Stomach smooth muscle (tissue), 2 donors: ENCODE measurements around the gene EXOC8.

Source experiments
- H3K27ac ChIP-seq: one replicate; pipeline ENCODE4 v1.7.0; 2013; ENCODE audit warnings: mild to moderate bottlenecking, low read length, inconsistent platforms
- H3K27me3 ChIP-seq, 2 donors: one replicate each; pipeline ENCODE4 v1.7.0; 2013; ENCODE audit warnings: low read length in 2 of 2; ENCODE audit not compliant: insufficient read depth in 2 of 2, control insufficient read depth in 1 of 2
- H3K36me3 ChIP-seq, 2 donors: one replicate each; pipeline ENCODE4 v1.7.0; 2013; ENCODE audit warnings: low read length in 2 of 2; ENCODE audit not compliant: control insufficient read depth in 2 of 2, insufficient read depth in 2 of 2
- H3K4me1 ChIP-seq: one replicate; pipeline ENCODE4 v1.7.0; 2013; ENCODE audit warnings: low read length; ENCODE audit not compliant: control insufficient read depth, insufficient read depth
- H3K4me3 ChIP-seq, 2 donors: one replicate each; pipeline ENCODE4 v1.7.0; 2013; ENCODE audit warnings: low read length in 2 of 2
- H3K9ac ChIP-seq, 2 donors: one replicate each; pipeline ENCODE4 v1.7.0; 2013; ENCODE audit warnings: low read length in 2 of 2, mild to moderate bottlenecking in 1 of 2
- H3K9me3 ChIP-seq, 2 donors: one replicate each; pipeline ENCODE4 v1.7.0; 2013; ENCODE audit warnings: low read length in 2 of 2; ENCODE audit not compliant: control insufficient read depth in 2 of 2
- donor health status: healthy.
- donor health status: Pancreatic carcinoma.

EXOC8 gene

GRCh38 chr1:231337472-231338269, at the start of gene EXOC8:
TSS of gene EXOC8 (minus strand) at chr1:231337852. CDS start at chr1:231337745, 107 bp downstream.
- Histone ChIP-seq H3K27me3 (no peaks in the 10 kb centered on the region), H3K4me1 (peaks cover 30% of the 10 kb centered on the region), H3K27ac (peak within 1 kb of the TSS; percentile 97), H3K9me3 (no peaks in the 10 kb centered on the region), H3K9ac (peak within 1 kb of the TSS; percentile 83 to 100), H3K4me3 (peak within 1 kb of the TSS; percentile 76 to 99), H3K36me3 (peaks cover 0 to 3% of the 10 kb centered on the region in 2 donors)

GRCh38 chr1:231386466-231386865, 48.8 kb upstream of the EXOC8 start:
- H3K4me3 ChIP-seq, result no peak overlapping the region
- H3K9me3 ChIP-seq, result no peaks in the 10 kb centered on the region
- no peak overlapping the region for H3K27ac ChIP-seq
- H3K9ac ChIP-seq, result no peak overlapping the region
- no peaks in the 10 kb centered on the region for H3K36me3 ChIP-seq
- H3K4me1 ChIP-seq, result peaks cover 2% of the 10 kb centered on the region
- no peaks in the 10 kb centered on the region for H3K27me3 ChIP-seq

- Histone ChIP-seq H3K27ac (no peak overlapping the region), H3K9me3 (no peaks in the 10 kb centered on the region), H3K9ac (no peak overlapping the region), H3K4me3 (no peak overlapping the region), H3K4me1 (peaks cover 2% of the 10 kb centered on the region), H3K36me3 (no peaks in the 10 kb centered on the region), H3K27me3 (no peaks in the 10 kb centered on the region)
Measured at GRCh38 chr1:231385416-231385748, 47.7 kb upstream of the EXOC8 start.

GRCh38 chr1:231384696-231385415, 47.2 kb upstream of the EXOC8 start:
- Histone ChIP-seq H3K9ac (no peak overlapping the region), H3K4me3 (no peak overlapping the region), H3K9me3 (no peaks in the 10 kb centered on the region), H3K4me1 (peaks cover 2% of the 10 kb centered on the region), H3K27ac (no peak overlapping the region), H3K36me3 (no peaks in the 10 kb centered on the region), H3K27me3 (no peaks in the 10 kb centered on the region)

GRCh38 chr1:231383159-231383860, 45.7 kb upstream of the EXOC8 start:
- Histone ChIP-seq H3K4me3 (no peak overlapping the region), H3K4me1 (peaks cover 2% of the 10 kb centered on the region)

GRCh38 chr1:231382426-231382825, 44.8 kb upstream of the EXOC8 start:
- Histone ChIP-seq H3K9me3 (no peaks in the 10 kb centered on the region), H3K4me3 (no peak overlapping the region), H3K27ac (no peak overlapping the region), H3K4me1 (peaks cover 2% of the 10 kb centered on the region), H3K27me3 (no peaks in the 10 kb centered on the region), H3K9ac (peak overlapping the region in 1 of 2 donors; percentile 13), H3K36me3 (no peaks in the 10 kb centered on the region)

More at GRCh38 chr1:231383159-231383860, 45.7 kb upstream of the EXOC8 start:
- Histone ChIP-seq H3K27me3 (no peaks in the 10 kb centered on the region), H3K9me3 (no peaks in the 10 kb centered on the region), H3K36me3 (no peaks in the 10 kb centered on the region), H3K27ac (no peak overlapping the region), H3K9ac (no peak overlapping the region)

- H3K4me1 ChIP-seq, result peaks cover 2% of the 10 kb centered on the region
- H3K9ac ChIP-seq, result no peak overlapping the region
- H3K9me3 ChIP-seq, result no peaks in the 10 kb centered on the region
- no peak overlapping the region for H3K4me3 ChIP-seq
- H3K27ac ChIP-seq, result no peak overlapping the region
- no peaks in the 10 kb centered on the region for H3K27me3 ChIP-seq
- H3K36me3 ChIP-seq, result no peaks in the 10 kb centered on the region
Measured at GRCh38 chr1:231381729-231382128, 44.1 kb upstream of the EXOC8 start.

GRCh38 chr1:231376875-231377549, 39.4 kb upstream of the EXOC8 start:
- H3K4me1 ChIP-seq, result no peaks in the 10 kb centered on the region
- no peaks in the 10 kb centered on the region for H3K27me3 ChIP-seq
- no peaks in the 10 kb centered on the region for H3K9me3 ChIP-seq
- no peaks in the 10 kb centered on the region for H3K36me3 ChIP-seq
- no peak overlapping the region for H3K27ac ChIP-seq
- no peak overlapping the region for H3K4me3 ChIP-seq
- no peak overlapping the region for H3K9ac ChIP-seq

- Histone ChIP-seq H3K36me3 (no peaks in the 10 kb centered on the region), H3K4me3 (no peak overlapping the region), H3K27ac (no peak overlapping the region), H3K9ac (no peak overlapping the region), H3K4me1 (no peaks in the 10 kb centered on the region), H3K9me3 (no peaks in the 10 kb centered on the region), H3K27me3 (no peaks in the 10 kb centered on the region)
Measured at GRCh38 chr1:231376101-231376500, 38.4 kb upstream of the EXOC8 start.

GRCh38 chr1:231374394-231374793, 36.7 kb upstream of the EXOC8 start:
- Histone ChIP-seq H3K9ac (no peak overlapping the region), H3K9me3 (no peaks in the 10 kb centered on the region), H3K4me3 (no peak overlapping the region), H3K27ac (no peak overlapping the region), H3K4me1 (no peaks in the 10 kb centered on the region), H3K27me3 (no peaks in the 10 kb centered on the region), H3K36me3 (peaks cover 2% of the 10 kb centered on the region in 2 donors)
